PC-3 (cell line): Measurements from ENCODE around the gene TMEM91. TPM values are rescaled to one million over a fixed set of nuclear protein-coding genes. Genes with fewer than 3 reads are reported as not detected.
A peak's percentile ranks its signal among the peaks of the same experiment; 100 is the strongest.

ENCODE experiments used
- ATAC-seq: fragments of 200-7000 bp; cut with Tn5 transposase; 2 replicates; pipeline ENCODE4 v1.9.1; 2020; ENCODE audit warnings: mild to moderate bottlenecking, moderate library complexity
- BruUV-seq: library from RNA; stranded (reverse); fragments of 400-500 nt; replicated peaks from 2 replicates; lab custom pipeline; 2021; lab: Mats Ljungman, UMichigan
- CTCF ChIA-PET: fragments of 300-600 bp; sonication (Branson Sonifier 250); formaldehyde crosslinking; loops from one replicate; lab custom pipeline; 2022; ENCODE audit warnings: antibody characterized with exemption; lab: Charles Lee
- POLR2A ChIA-PET: fragments of 300-600 bp; sonication (Branson Sonifier 250); formaldehyde crosslinking; loops from one replicate; lab custom pipeline; 2022; ENCODE audit warnings: antibody characterized with exemption; ENCODE audit not compliant: unreplicated experiment; lab: Charles Lee
- DNase-seq: peaks from one replicate; pipeline ENCODE4 v3.0.0-alpha.2; 2015
- H2AFZ ChIP-seq: fragments of 300-600 bp; sonication (generic); 2 replicates; pipeline ENCODE4 v1.6.0; 2016; ENCODE audit warnings: antibody characterized with exemption, low read length
- H3F3A ChIP-seq: fragments of 300-600 bp; sonication (generic); one replicate; pipeline ENCODE4 v1.6.0; 2017; ENCODE audit warnings: antibody characterized with exemption, low read length, control low read depth, mild to moderate bottlenecking; ENCODE audit not compliant: unreplicated experiment
- H3K27ac ChIP-seq: fragments of 300-600 bp; sonication (generic); 2 replicates; pipeline ENCODE4 v1.5.1; 2016; ENCODE audit warnings: mild to moderate bottlenecking, low read length
- H3K27me3 ChIP-seq: fragments of 300-600 bp; sonication (generic); 2 replicates; pipeline ENCODE4 v1.6.1; 2016; ENCODE audit warnings: low read length, mixed read lengths
- H3K36me3 ChIP-seq: fragments of 300-600 bp; sonication (generic); 2 replicates; pipeline ENCODE4 v1.6.1; 2016; ENCODE audit warnings: low read depth, mixed run types, low read length, mixed read lengths
- H3K4me1 ChIP-seq: fragments of 300-600 bp; sonication (generic); 2 replicates; pipeline ENCODE4 v1.5.1; 2016; ENCODE audit warnings: low read length; ENCODE audit not compliant: insufficient read depth
- H3K4me2 ChIP-seq: fragments of 300-600 bp; sonication (generic); 2 replicates; pipeline ENCODE4 v1.6.0; 2016; ENCODE audit warnings: low read length
- H3K4me3 ChIP-seq: fragments of 300-600 bp; sonication (generic); 2 replicates; pipeline ENCODE4 v1.5.1; 2016; ENCODE audit warnings: mild to moderate bottlenecking, low read length, mixed read lengths
- H3K79me2 ChIP-seq: fragments of 300-600 bp; sonication (generic); 2 replicates; pipeline ENCODE4 v1.6.1; 2017; ENCODE audit warnings: low read length, mixed read lengths
- H3K9ac ChIP-seq: fragments of 300-600 bp; sonication (generic); 2 replicates; pipeline ENCODE4 v1.6.0; 2016; ENCODE audit warnings: mild to moderate bottlenecking, low read length
- H3K9me2 ChIP-seq: fragments of 300-600 bp; sonication (generic); replicated peaks from 2 replicates; pipeline ENCODE4 v1.6.1; 2016; ENCODE audit warnings: mixed run types, low read length, mixed read lengths
- H3K9me3 ChIP-seq: fragments of 300-600 bp; sonication (generic); 2 replicates; pipeline ENCODE4 v1.6.1; 2016; ENCODE audit warnings: low read length, mixed read lengths
- H4K20me1 ChIP-seq: fragments of 300-600 bp; sonication (generic); 2 replicates; pipeline ENCODE4 v1.6.1; 2016; ENCODE audit warnings: low read length, mixed read lengths
- EZH2 ChIP-seq: fragments of 300-600 bp; sonication (generic); IDR thresholded peaks from one replicate; pipeline ENCODE4 v1.6.1; 2017; ENCODE audit warnings: antibody characterized with exemption, mild to moderate bottlenecking, low read length; ENCODE audit not compliant: unreplicated experiment
- EZH2phosphoT487 ChIP-seq: fragments of 300-600 bp; sonication (generic); IDR thresholded peaks from 2 replicates; pipeline ENCODE4 v1.6.1; 2018; ENCODE audit warnings: mild to moderate bottlenecking, antibody characterized with exemption, low read length, borderline replicate concordance
- intact Hi-C: fragments of 100-400 bp; cut with micrococcal nuclease; formaldehyde crosslinking; loops from 2 replicates; pipeline ENCODE4 v1.9.0; 2023
- total RNA-seq: library from RNA; depleted of rRNA; stranded (reverse); fragments of >200 nt; gene quantifications from 2 replicates; pipeline ENCODE4 v1.2.3, GENCODE V29; 2014
- TF ChIP-seq, protein P1 (sequence below): fragments of 300-600 bp; sonication (generic); conservative IDR thresholded peaks from 2 replicates; pipeline ENCODE4 v1.5.1; 2017; ENCODE audit warnings: antibody characterized with exemption, low read depth, mild to moderate bottlenecking, low read length

Gene TMEM91
- total RNA-seq, 1 experiment from 2014 or later = 2.4 TPM

DNA sequence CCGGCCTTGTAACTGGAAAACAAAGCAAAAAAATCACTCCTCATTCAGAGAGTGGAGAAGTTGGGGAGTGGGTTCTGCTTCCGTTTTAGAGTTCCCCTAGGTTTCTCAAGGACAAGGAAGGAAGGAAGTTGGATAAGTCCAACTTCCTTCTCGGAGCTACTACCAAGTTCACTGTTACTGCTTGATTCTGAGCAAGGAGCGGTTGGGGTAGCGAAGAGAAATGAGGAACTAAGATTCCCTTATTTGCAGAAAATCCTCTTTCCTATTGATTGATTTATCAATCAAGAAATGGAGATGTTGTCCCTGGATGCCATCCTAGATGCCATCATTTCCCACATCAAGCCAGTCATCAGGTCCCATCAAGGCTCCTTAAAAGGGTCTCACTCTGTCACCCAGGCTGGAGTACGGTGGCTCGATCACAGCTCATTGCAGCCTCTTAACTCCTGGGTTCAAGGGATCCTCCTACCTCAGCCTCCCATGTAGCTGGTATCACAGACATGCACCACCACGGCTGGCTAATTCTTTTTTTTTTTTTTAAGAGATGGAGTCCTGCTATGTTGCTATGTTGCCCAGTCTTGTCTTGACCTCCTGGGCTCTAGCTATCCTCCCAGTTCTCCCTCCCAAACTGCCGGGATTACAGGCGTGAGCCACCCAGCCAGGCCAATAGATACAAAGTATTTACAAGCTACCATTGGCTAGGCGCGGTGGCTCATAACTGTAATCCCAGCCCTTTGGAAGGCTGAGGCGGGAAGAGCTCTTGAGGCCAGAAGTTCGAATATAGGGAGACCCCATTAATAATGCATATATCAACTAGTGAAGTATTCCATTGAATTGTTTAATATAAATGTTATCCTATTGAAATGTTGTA, 11.6 kb upstream of the TMEM91 start:
- Histone ChIP-seq H3K9me3 (no peaks in the 10 kb centered on the region), H3K79me2 (peaks cover 15% of the 10 kb centered on the region), H3K4me1 (peaks cover 30% of the 10 kb centered on the region), H3K9ac (peak overlapping the region; percentile 90), H3F3A (no peaks in the 10 kb centered on the region), H3K27ac (peak overlapping the region; percentile 88), H2AFZ (peak overlapping the region; percentile 95), H3K4me3 (peak overlapping the region; percentile 86), H4K20me1 (no peaks in the 10 kb centered on the region), H3K27me3 (no peaks in the 10 kb centered on the region), H3K36me3 (no peaks in the 10 kb centered on the region), H3K4me2 (peak overlapping the region; percentile 98), H3K9me2 (no peaks in the 10 kb centered on the region)
- BruUV-seq = no TSS peak
- CTCF ChIA-PET = no interaction called here
- intact Hi-C loops = no loop called here
- ATAC-seq = no peak
- TF ChIP-seq, protein P1, sequence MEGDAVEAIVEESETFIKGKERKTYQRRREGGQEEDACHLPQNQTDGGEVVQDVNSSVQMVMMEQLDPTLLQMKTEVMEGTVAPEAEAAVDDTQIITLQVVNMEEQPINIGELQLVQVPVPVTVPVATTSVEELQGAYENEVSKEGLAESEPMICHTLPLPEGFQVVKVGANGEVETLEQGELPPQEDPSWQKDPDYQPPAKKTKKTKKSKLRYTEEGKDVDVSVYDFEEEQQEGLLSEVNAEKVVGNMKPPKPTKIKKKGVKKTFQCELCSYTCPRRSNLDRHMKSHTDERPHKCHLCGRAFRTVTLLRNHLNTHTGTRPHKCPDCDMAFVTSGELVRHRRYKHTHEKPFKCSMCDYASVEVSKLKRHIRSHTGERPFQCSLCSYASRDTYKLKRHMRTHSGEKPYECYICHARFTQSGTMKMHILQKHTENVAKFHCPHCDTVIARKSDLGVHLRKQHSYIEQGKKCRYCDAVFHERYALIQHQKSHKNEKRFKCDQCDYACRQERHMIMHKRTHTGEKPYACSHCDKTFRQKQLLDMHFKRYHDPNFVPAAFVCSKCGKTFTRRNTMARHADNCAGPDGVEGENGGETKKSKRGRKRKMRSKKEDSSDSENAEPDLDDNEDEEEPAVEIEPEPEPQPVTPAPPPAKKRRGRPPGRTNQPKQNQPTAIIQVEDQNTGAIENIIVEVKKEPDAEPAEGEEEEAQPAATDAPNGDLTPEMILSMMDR = no peak
- TF ChIP-seq EZH2phosphoT487 (no peak), EZH2 (no peak)
- DNase-seq = no peak
- POLR2A ChIA-PET = no interaction called here

DNA sequence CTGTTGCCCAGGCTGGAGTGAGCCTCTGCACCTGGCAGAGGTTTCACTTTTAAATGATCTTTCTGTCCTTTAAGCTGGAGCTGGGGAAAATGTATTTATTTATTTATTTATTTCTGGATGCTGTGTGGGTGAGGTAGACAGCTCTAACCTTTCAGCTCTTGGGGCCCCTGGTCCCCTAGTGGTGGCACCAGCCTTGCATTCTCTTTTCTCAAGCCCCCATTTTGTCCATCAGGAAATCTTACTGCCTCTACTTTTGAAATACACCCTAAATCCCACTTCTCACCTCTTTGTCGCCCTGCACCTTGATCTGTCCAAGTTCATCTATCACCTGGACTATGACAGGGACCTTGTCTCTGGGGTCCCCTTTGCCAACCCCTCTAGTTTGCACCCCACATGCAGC, 10.2 kb upstream of the TMEM91 start:
- Histone ChIP-seq H3F3A (no peaks in the 10 kb centered on the region), H3K9me3 (no peaks in the 10 kb centered on the region), H3K9me2 (no peaks in the 10 kb centered on the region), H3K4me2 (no peak overlapping the region), H3K27ac (no peak overlapping the region), H3K27me3 (no peaks in the 10 kb centered on the region), H3K36me3 (no peaks in the 10 kb centered on the region), H2AFZ (no peak overlapping the region), H4K20me1 (no peaks in the 10 kb centered on the region), H3K4me3 (no peak overlapping the region), H3K4me1 (peaks cover 30% of the 10 kb centered on the region), H3K79me2 (peaks cover 15% of the 10 kb centered on the region), H3K9ac (no peak overlapping the region)
- ATAC-seq (no peak), DNase-seq (no peak)
- BruUV-seq = no TSS peak
- TF ChIP-seq, protein P1 = no peak
- TF ChIP-seq EZH2phosphoT487 = no peak
- no peak for TF ChIP-seq EZH2
- POLR2A ChIA-PET = interaction anchor here (0.6 to 0.7 kb wide), 2 partner anchors 28 to 752 kb away, joined by 10 to 32 read pairs; no protein-coding TSS in a partner anchor
- CTCF ChIA-PET = no interaction called here
- intact Hi-C loops = no loop called here

DNA sequence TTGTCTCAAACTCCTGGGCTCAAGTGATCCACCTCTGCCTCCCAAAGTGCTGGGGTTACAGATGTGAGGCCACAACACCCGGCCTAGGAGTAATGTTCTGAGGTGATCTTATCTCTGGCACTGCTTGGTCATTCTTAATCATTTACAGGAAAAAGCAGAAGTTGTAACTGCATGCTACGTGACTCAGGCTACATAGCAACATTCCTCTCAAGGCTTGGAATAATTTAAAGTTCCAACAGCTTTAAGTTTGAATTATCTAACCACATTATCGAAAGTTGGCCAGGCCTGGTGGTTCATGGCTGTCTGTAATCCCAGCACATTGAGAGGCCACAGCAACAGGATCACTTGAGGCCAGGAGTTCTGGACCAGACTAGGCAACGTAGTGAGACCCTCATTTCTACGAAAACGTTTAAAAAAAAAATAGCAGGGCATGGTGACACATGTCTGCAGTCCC, 8.5 kb upstream of the TMEM91 start:
- DNase-seq (peak; percentile 78), ATAC-seq (peak; percentile 46)
- no peaks in the 10 kb centered on the region for H3F3A ChIP-seq
- H3K79me2 ChIP-seq = peaks cover 15% of the 10 kb centered on the region
- no peaks in the 10 kb centered on the region for H3K36me3 ChIP-seq
- peaks cover 23% of the 10 kb centered on the region for H3K4me1 ChIP-seq
- no peak overlapping the region for H3K9ac ChIP-seq
- H3K27me3 ChIP-seq = no peaks in the 10 kb centered on the region
- H4K20me1 ChIP-seq = no peaks in the 10 kb centered on the region
- no peaks in the 10 kb centered on the region for H3K9me2 ChIP-seq
- intact Hi-C loops = no loop called here
- TF ChIP-seq EZH2phosphoT487 = no peak
- H3K4me2 ChIP-seq = peak overlapping the region; percentile 58
- H2AFZ ChIP-seq = no peak overlapping the region
- POLR2A ChIA-PET = no interaction called here
- no TSS peak for BruUV-seq
- no peak overlapping the region for H3K4me3 ChIP-seq
- H3K9me3 ChIP-seq = no peaks in the 10 kb centered on the region
- peak overlapping the region; percentile 72 for H3K27ac ChIP-seq
- CTCF ChIA-PET = no interaction called here
